Spleen (tissue), 11 donors: ENCODE data around the gene TRIM50. TPM values are rescaled to one million over a fixed set of nuclear protein-coding genes. Genes with fewer than 3 reads are reported as not detected.
"Not testable (repeated sequence)": the region's sequence is repeated elsewhere in the genome, so short reads cannot be mapped to it uniquely, and the experiment has no call there.

Source experiments
- DNase-seq: peaks from one replicate; pipeline ENCODE4 v3.0.0-alpha.2; 2020
- H3K27ac ChIP-seq, 8 donors: fragments of 200-600 bp; sonication (generic) in 7 of 8; 1 replicate in 4 of 8; 2 replicates in 4 of 8; pipeline versions ENCODE4 v1.5.0 to v1.8.0; 2016 to 2021; ENCODE audit warnings: inconsistent platforms in 4 of 8, mild to moderate bottlenecking in 4 of 8, moderate library complexity in 1 of 8
- H3K27me3 ChIP-seq, 7 donors: fragments of 200-600 bp; sonication (generic) in 6 of 7; replicated peaks in 1 of 7; 1 replicate in 4 of 7; 2 replicates in 3 of 7; pipeline versions ENCODE4 v1.5.0 to v1.8.0; 2016 to 2021; ENCODE audit warnings: inconsistent platforms in 3 of 7, mild to moderate bottlenecking in 1 of 7
- H3K36me3 ChIP-seq, 6 donors: fragments of 200-600 bp; sonication (generic) in 5 of 6; 1 replicate in 4 of 6; 2 replicates in 2 of 6; pipeline versions ENCODE4 v1.5.0 to v1.8.0; 2016 to 2021; ENCODE audit warnings: inconsistent platforms in 2 of 6
- H3K4me1 ChIP-seq, 6 donors: fragments of 200-600 bp; sonication (generic) in 5 of 6; 1 replicate in 3 of 6; 2 replicates in 3 of 6; pipeline versions ENCODE4 v1.5.0 to v1.8.0; 2016 to 2021; ENCODE audit warnings: inconsistent platforms in 3 of 6
- H3K4me3 ChIP-seq, 8 donors: fragments of 200-600 bp; sonication (generic) in 7 of 8; 1 replicate in 4 of 8; 2 replicates in 4 of 8; pipeline versions ENCODE4 v1.5.0 to v1.8.0; 2016 to 2021; ENCODE audit warnings: inconsistent platforms in 4 of 8, mild to moderate bottlenecking in 4 of 8, moderate library complexity in 2 of 8
- H3K9me3 ChIP-seq, 8 donors: fragments of 200-600 bp; sonication (generic) in 7 of 8; 1 replicate in 4 of 8; 2 replicates in 4 of 8; pipeline versions ENCODE4 v1.5.0 to v1.8.0; 2016 to 2021; ENCODE audit warnings: inconsistent platforms in 4 of 8
- POLR2A ChIP-seq, 3 donors: fragments of 450-650 bp; IDR thresholded peaks; one replicate each; pipeline ENCODE4 v1.5.1; 2017; ENCODE audit warnings: antibody characterized with exemption in 3 of 3, mild to moderate bottlenecking in 1 of 3
- POLR2AphosphoS5 ChIP-seq, 3 donors: sonication (generic); formaldehyde crosslinking; IDR thresholded peaks; one replicate each; pipeline ENCODE4 v1.5.1; 2017; ENCODE audit warnings: antibody characterized with exemption in 3 of 3
- WGBS, 5 donors: extraction: QIAGEN DNeasy Blood & Tissue Kit in 3 of 5; methylation state at CpG; one replicate each; pipeline versions ENCODE4 v1.1.5 to v1.1.7; 2013 to 2018; 5-methylcytosine and 5-hydroxymethylcytosine counted together
- intact Hi-C: fragments of 100-400 bp; cut with DNase I; formaldehyde crosslinking; loops from one replicate; pipeline ENCODE4 v1.15.0; 2023; ENCODE audit warnings: low total_unique reads
- polyA plus RNA-seq, 3 donors: library from polyadenylated mRNA; stranded (reverse); fragments of 200-250 nt; gene quantifications; one replicate each; pipeline ENCODE4 v1.2.1, GENCODE V29; 2013
- total RNA-seq, 7 donors: library from RNA; depleted of rRNA in 3 of 7; stranded (reverse); fragments of >200 nt in 3 of 7; fragmentation: NEBNext Ultra II Directional in 4 of 7; extraction: Animal tissue kit (Norgen Biotek cat#: 25700) in 4 of 7; gene quantifications; one replicate each; pipeline versions ENCODE4 v1.1.0 to v1.2.1, GENCODE V29; 2016 to 2021
- TF ChIP-seq, protein P1 (sequence below), 11 experiments: fragments of 200-600 bp in 7 of 11; fragments of 450-650 bp in 4 of 11; sonication (generic) in 4 of 11; IDR thresholded peaks in 8 of 11; conservative IDR thresholded peaks in 3 of 11; 1 replicate in 7 of 11; 2 replicates in 4 of 11; pipeline versions ENCODE4 v1.4.0 to v1.8.0; 2016 to 2021; ENCODE audit warnings: antibody characterized with exemption in 11 of 11, inconsistent platforms in 4 of 11, mild to moderate bottlenecking in 1 of 11
- donor health status: healthy with polysubstance abuse.
- donor health status: DM: no; HTN: no; CAD: no; lungs with moderate emphysema.
- donor health status: DM: no; HTN: no; CAD: no.
- donor health status: Bipolar disorder and iron deficiency.
- donor health status: healthy.
- donor health status: DM: no; HTN: no; CAD: no.
- donor health status: DM: yes; HTN: yes; CAD: no.

The TRIM50 gene
- total and polyA plus RNA-seq, 10 donors, result 0.13 to 1.8 (median 0.32) TPM; not detected in 3

DNA sequence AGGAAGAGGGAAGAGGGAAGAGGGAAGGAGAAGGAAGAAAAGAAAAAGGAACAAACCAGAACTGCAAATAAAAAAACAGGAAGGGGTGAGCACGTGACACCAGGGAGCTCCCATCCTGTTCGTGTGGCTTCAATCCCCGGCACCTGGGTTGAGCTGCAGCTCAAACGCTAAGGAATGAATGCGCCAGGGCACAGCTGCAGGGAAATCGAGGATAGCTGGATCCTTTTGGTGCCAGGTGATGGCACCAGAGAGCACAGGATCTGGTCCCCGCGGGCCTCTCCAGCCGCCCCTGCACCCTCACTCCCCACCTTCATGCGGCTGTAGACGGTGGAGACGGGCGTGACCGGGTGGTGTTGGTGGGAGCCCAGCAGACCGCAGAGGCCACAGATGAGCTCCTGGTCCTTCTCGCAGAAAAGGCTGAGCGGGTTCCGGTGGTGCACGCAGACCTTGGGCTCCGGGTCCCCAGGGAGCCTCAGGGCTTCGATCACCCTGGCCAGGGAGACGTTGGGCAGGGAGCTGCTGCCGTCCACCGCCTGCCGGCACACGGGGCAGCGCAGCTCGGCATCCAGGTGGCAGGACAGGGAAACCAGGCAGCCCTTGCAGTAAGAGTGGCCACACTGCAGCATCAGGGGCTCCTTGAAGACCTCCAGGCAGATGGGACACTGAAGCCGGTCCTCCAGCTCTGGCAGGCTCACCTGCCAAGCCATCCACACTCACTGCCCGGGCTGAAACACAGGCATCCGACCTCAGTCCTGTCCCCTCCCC is 3.6 kb downstream of the TRIM50 start:
- peaks cover 0 to 14% (median 12%) of the 10 kb centered on the region in 6 donors for H3K4me1 ChIP-seq
- H3K36me3 ChIP-seq, intact Hi-C loops, H3K9me3 ChIP-seq, H3K27me3 ChIP-seq: not testable (repeated sequence)
- peak overlapping the region in 3 of 8 donors; percentile 8 to 79 (median 47) for H3K27ac ChIP-seq
- WGBS, 5 donors, result 12 to 15% (median 13%) methylated on average over 28 to 31 of the region's 31 CpGs
- H3K4me3 ChIP-seq, result peak overlapping the region in 5 of 8 donors; percentile 13 to 62 (median 30)
- peak; percentile 85 for DNase-seq
- TF ChIP-seq POLR2AphosphoS5 (IDR thresholded peaks at IDR 0.05), result peak in 1 of 3 donors; percentile 34
- TF ChIP-seq, protein P1, sequence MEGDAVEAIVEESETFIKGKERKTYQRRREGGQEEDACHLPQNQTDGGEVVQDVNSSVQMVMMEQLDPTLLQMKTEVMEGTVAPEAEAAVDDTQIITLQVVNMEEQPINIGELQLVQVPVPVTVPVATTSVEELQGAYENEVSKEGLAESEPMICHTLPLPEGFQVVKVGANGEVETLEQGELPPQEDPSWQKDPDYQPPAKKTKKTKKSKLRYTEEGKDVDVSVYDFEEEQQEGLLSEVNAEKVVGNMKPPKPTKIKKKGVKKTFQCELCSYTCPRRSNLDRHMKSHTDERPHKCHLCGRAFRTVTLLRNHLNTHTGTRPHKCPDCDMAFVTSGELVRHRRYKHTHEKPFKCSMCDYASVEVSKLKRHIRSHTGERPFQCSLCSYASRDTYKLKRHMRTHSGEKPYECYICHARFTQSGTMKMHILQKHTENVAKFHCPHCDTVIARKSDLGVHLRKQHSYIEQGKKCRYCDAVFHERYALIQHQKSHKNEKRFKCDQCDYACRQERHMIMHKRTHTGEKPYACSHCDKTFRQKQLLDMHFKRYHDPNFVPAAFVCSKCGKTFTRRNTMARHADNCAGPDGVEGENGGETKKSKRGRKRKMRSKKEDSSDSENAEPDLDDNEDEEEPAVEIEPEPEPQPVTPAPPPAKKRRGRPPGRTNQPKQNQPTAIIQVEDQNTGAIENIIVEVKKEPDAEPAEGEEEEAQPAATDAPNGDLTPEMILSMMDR (IDR thresholded peaks at IDR 0.05 in 8 of 11, conservative IDR thresholded peaks at IDR 0.05 in 3 of 11), result peak in 10 of 11 experiments; percentile 22 to 65 (median 54)

DNA sequence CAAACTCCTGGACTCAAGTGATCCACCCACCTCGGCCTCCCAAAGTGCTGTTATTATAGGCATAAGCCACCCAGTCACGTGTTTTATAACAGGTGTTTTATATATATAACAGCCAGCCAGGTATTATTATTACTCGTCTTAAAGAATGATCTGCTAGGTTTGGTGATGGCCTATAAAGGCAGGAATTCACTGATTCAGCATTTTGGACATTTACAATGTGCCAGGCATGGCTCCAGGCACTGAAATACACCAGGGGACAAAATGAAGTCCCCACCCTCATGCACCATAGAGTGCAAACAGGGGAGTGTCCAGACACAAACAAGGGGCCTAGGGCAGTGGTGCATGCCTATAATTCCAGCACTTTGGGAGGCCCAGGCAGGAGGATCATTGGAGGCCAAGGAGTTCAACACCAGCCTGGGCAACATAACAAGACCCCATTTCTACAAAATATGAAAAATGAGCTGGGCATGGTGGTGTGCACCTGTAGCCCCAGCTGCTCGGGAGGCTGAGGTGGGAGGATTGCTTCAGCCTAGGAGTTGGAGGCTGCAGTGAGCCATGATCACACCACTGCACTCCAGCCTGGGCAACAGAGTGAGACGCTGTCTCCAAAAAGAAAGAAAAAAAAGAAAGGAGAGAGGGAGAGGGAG is 4.3 kb downstream of the TRIM50 start:
- intact Hi-C loops, H3K27me3 ChIP-seq, H3K36me3 ChIP-seq, H3K9me3 ChIP-seq, DNase-seq: not testable (repeated sequence)
- Histone ChIP-seq H3K4me3 (peak overlapping the region in 5 of 8 donors; percentile 13 to 62 (median 30)), H3K27ac (peak overlapping the region in 3 of 8 donors; percentile 8 to 79 (median 47)), H3K4me1 (peaks cover 0 to 14% (median 12%) of the 10 kb centered on the region in 6 donors)
- 66 to 86% (median 79%) methylated on average over 5 of the region's 5 CpGs for WGBS, 5 donors

DNA sequence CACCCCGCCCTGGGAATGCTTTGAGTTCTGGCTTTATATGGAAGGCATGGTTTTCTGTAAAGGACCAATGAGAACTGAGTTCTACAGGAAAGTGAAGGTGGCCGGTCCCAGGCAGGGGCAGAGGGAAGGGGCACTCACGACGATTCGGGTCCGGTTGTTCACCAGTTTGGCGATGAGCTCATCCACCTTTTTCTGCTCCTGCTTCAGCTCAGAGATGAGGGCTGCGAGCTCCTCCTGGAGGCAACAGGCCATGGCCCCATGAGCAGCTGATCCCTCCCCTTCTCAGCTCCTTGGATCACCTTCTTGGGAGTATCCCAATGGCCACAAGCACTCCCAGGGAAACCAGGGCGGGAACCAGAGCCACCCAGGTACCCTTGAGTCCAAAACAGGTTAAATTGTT is 7.9 kb downstream of the TRIM50 start:
- WGBS, 5 donors, result 84 to 92% (median 85%) methylated on average over 7 to 9 of the region's 9 CpGs
- DNase-seq, intact Hi-C loops: not testable (repeated sequence)

DNA sequence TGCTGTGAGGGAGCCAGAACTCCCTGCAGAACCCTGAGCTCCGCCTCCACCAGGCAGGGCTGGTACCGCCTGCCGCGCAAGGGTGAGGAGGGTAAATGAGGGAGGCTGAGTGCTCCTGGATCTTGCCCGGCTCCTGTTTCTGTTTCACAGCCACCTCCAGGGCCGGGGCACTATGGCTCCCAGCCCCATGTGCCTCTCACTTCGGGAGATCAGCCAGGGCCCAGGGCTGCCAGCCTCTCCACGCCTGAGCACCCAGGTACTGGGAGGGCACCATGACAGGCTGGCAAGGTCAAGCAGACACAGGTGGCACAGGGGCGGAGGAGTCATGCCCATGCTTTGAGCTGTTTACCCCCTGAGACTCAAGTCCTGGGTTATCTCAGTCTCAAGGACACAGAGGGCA is 8.3 kb downstream of the TRIM50 start:
- H3K36me3 ChIP-seq, DNase-seq, H3K9me3 ChIP-seq, H3K4me3 ChIP-seq, H3K27ac ChIP-seq, intact Hi-C loops, H3K27me3 ChIP-seq: not testable (repeated sequence)
- 77 to 96% (median 78%) methylated on average over 4 to 9 of the region's 9 CpGs for WGBS, 5 donors
- peaks cover 0 to 12% (median 11%) of the 10 kb centered on the region in 6 donors for H3K4me1 ChIP-seq

More for the DNA sequence above, 7.9 kb downstream of the TRIM50 start:
- not testable (repeated sequence) for H3K27ac ChIP-seq, H3K36me3 ChIP-seq, H3K27me3 ChIP-seq, H3K4me3 ChIP-seq, H3K9me3 ChIP-seq
- peaks cover 0 to 14% (median 12%) of the 10 kb centered on the region in 6 donors for H3K4me1 ChIP-seq

DNA sequence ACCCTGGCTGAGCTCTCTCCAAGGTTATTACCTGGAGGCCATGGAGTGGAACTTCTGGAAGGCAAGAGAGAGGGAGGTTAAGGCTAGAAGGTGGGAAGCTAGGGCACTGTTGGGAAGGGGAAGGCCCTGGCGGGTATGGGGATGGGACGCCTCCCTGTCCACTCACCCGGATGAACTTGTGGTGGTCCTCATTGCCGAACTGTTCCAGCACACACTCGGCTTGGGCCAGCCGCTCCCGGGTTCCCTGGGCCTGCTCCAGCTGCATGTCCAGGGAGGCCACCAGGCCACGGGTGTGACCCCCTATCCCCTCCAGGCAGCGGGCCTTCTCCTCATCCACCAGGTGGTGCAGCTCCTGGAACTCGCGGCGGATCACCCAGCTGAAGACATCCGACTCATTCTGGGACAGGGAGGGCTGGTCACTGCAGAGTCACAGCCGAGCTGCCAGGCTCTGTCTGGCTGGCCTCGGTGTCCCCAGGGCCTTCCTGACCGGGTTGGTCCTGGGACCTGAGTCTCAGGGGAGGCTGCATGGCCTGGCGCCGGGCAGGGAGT is 9.2 kb downstream of the TRIM50 start:
- H3K9me3 ChIP-seq, H3K4me3 ChIP-seq, DNase-seq, intact Hi-C loops, H3K27me3 ChIP-seq, H3K27ac ChIP-seq, H3K36me3 ChIP-seq, H3K4me1 ChIP-seq: not testable (repeated sequence)
- WGBS, 5 donors, result 83 to 95% (median 89%) methylated on average over 2 to 18 of the region's 18 CpGs

DNA sequence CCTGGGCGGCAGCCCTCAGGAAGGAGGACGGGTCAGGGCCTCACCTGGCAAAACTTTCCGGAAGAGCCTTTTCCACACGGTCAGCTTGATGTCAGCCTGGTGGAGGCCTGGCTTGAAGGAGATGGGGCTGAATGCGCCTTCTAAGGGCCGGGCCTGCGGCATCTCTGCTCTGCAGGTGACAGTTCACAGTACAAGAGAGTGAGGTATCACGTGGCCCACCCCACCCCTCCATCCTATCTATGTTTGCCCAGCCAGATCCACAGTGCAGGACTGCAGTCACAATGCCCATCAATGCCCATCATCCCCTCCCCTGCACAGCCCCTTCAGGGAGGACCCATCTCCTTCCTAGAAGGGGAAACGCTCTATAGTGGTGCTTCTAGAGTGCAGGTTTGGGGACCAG is 11.4 kb downstream of the TRIM50 start:
- Histone ChIP-seq H3K27me3 (no peaks in the 10 kb centered on the region), H3K36me3 (no peaks in the 10 kb centered on the region), H3K27ac (no peak overlapping the region), H3K4me1 (no peaks in the 10 kb centered on the region), H3K9me3 (no peaks in the 10 kb centered on the region), H3K4me3 (no peak overlapping the region)
- DNase-seq, result no peak
- intact Hi-C loops, result no loop called here
- 82 to 88% (median 87%) methylated on average over 7 to 9 of the region's 9 CpGs for WGBS, 5 donors
- TF ChIP-seq, protein P1 (IDR thresholded peaks at IDR 0.05 in 8 of 11, conservative IDR thresholded peaks at IDR 0.05 in 3 of 11), result no peak
- TF ChIP-seq POLR2AphosphoS5 (IDR thresholded peaks at IDR 0.05) (no peak), POLR2A (IDR thresholded peaks at IDR 0.05) (no peak)
